CD4-positive, alpha-beta T cell treated with Interleukin-4 for 1 hour (primary cell): ENCODE data around the gene HOXA13.

Source experiments
- DNase-seq, 2 donors: peaks; one replicate each; pipeline ENCODE4 v3.0.0-alpha.2; 2020 to 2022

Gene HOXA13

GRCh38 chr7:27146491-27147198, 53.2 kb downstream of the HOXA13 start:
- no peak for DNase-seq

- DNase-seq: no peak
Measured at GRCh38 chr7:27145914-27146412, 53.9 kb downstream of the HOXA13 start.

DNA sequence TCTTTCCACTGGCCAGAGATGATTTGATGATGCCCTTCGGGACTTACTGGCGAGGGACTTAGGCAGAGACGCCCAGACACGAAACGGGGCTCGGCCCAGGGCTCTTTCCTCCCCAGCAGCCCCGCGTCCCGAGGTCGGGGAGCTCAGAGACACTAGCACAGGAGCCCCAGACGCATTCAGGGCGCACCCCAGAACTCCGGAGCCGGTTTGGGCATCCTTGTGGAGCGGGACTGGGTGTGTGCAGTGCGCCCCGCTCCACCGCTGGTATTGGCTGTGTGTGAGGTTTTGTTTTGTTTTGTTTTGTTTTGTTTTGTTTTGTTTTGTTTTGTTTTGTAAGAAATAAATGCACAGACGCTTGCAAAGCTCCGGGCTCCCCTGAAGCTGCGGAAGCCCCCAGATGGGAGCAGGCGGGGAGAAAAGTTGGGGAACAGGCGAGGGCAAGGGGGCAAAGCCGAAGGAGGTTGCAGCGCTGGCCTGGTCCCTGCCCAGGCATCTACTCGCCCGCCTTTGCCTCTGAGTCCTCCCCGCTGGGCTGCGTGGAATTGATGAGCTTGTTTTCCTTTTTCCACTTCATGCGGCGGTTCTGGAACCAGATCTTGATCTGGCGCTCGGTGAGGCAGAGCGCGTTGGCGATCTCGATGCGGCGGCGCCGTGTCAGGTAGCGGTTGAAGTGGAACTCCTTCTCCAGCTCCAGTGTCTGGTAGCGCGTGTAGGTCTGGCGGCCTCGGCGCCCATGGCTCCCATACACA, 54.6 kb downstream of the HOXA13 start:
- no peak for DNase-seq

DNA sequence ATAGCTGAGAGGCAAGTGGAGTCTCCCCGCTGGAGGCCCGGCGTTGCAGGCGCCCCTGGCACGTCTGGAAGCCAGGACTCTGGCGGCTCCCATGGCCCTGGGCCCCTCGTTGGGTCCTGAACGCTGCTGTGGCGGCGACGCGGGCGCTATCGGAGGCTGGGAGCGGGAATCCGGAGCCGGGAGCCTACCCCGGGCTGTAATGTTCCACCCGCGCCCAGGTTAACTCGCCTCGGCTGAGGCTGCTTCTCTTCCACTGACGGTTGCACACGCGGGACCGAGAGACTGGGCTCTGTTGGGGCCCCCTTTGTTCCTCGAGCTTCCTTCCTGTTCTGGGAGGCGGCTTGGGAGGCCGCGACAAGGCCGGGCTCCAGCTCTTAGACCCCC, 55.1 kb downstream of the HOXA13 start:
- DNase-seq: no peak
